ENCODE data around the gene SHLD2. TPM values are rescaled to one million over a fixed set of nuclear protein-coding genes. Genes with fewer than 3 reads are reported as not detected.

The SHLD2 gene, protein sequence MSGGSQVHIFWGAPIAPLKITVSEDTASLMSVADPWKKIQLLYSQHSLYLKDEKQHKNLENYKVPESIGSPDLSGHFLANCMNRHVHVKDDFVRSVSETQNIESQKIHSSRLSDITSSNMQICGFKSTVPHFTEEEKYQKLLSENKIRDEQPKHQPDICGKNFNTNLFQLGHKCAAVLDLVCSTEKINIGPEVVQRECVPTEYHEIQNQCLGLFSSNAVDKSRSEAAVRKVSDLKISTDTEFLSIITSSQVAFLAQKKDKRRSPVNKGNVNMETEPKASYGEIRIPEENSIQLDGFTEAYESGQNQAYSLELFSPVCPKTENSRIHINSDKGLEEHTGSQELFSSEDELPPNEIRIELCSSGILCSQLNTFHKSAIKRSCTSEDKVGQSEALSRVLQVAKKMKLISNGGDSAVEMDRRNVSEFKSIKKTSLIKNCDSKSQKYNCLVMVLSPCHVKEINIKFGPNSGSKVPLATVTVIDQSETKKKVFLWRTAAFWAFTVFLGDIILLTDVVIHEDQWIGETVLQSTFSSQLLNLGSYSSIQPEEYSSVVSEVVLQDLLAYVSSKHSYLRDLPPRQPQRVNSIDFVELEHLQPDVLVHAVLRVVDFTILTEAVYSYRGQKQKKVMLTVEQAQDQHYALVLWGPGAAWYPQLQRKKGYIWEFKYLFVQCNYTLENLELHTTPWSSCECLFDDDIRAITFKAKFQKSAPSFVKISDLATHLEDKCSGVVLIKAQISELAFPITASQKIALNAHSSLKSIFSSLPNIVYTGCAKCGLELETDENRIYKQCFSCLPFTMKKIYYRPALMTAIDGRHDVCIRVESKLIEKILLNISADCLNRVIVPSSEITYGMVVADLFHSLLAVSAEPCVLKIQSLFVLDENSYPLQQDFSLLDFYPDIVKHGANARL
- 22.0 and 25.9 TPM in 2 replicates for total RNA-seq

DNA sequence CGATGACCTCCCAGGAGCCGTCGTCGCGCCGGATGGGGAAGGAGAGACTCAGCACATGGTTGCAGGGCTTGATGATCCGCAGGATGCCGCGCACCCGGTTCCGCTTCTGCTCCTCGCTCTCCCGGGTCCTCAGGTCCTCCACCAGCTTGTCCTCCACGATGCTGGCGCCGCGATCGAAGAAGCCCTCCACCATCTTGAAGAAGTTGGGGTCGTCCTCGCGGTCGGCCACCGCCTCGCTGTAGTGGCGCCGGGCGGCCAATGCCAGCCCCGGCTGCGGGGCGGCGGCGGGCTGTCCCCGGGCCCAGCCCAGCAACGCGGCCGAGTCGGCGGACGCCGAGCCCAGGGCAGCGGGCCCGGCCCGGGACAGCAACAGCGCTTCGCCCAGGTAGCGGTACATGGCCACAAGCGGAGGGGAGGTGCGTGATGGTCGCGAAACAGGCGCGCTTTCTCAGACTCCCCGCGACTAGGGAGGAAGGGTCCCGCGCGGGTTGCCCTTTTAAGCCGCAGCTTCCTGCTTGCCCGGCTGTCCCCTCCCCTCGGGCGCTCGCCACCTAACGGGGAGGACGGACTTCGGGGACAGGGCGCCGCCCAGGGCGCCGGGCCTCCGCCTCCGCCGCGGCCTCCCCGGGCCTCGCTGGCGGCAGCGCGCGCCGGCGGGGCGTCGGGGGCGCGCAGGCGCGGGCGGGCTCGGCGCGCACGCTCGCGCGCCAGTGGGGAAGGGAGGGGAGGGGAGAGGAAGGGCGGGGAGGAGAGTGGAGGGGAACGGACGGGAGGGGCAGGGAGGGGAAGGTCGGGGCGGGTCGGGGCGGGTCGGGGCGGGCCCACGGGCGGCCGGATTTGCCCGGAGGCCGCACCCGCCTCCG, at the start of gene SHLD2, which contains the start of gene GLUD1:
Gene SHLD2, plus strand, starts transcription at position 834 of the 863 bp plus-strand sequence. CDS start 56,149 bp downstream, outside the sequence.
Gene GLUD1, minus strand, starts transcription at position 471 of the 863 bp plus-strand sequence. Its CDS starts 74 bp downstream, at position 397.

DNA sequence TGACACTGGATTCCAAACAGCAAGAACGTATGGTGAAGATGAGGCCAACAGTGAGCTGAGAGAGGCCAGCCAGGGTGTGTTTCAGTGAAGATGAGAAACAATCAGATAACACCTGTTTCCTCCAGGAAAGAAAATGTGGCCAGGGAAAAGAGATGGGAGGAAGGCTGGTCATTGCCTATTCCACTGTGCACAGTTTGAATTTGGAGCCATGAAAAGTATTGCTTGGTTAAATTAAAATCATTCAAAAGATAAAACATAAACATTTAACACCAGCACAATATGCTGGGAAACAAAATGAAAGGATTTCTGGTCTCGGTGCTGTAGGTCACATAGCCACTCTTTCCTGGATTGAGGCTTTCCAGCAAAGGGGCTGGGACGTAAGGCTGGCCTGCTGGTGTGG, 130.1 kb downstream of the SHLD2 start, which contains the start of gene NUTM2A:
Gene NUTM2A, plus strand, starts transcription at position 301 of the 400 bp plus-strand sequence. CDS start 383 bp downstream, outside the sequence.

Other genes starting within 250 kb of the SHLD2 start
- gene MMRN2, start 137.6 kb upstream of the SHLD2 start, total RNA-seq: 6.2 and 6.3 TPM in 2 replicates
- 4.5 and 13.0 TPM in 2 replicates for gene SNCG, start 136.6 kb upstream of the SHLD2 start, total RNA-seq
- 86.1 and 116 TPM in 2 replicates for gene ADIRF, start 126.7 kb upstream of the SHLD2 start, total RNA-seq
- not detected in 2 replicates for gene FAM25A, start 74.9 kb upstream of the SHLD2 start, total RNA-seq
- 205 and 225 TPM in 2 replicates for gene GLUD1, start 363 bp upstream of the SHLD2 start, total RNA-seq
- gene NUTM2A, start 130.2 kb downstream of the SHLD2 start, total RNA-seq: 0.46 and 0.56 TPM in 2 replicates

Data from smooth muscle cell of the pulmonary artery (primary cell).